Spleen (tissue), 7 donors: ENCODE results near the gene OTOG.

Source experiments
- CTCF ChIP-seq, 11 experiments: fragments of 200-600 bp in 7 of 11; fragments of 450-650 bp in 4 of 11; sonication (generic) in 4 of 11; IDR thresholded peaks in 8 of 11; conservative IDR thresholded peaks in 3 of 11; 1 replicate in 7 of 11; 2 replicates in 4 of 11; pipeline versions ENCODE4 v1.4.0 to v1.8.0; 2016 to 2021; ENCODE audit warnings: antibody characterized with exemption in 11 of 11, inconsistent platforms in 4 of 11, mild to moderate bottlenecking in 1 of 11
- POLR2A ChIP-seq, 3 donors: fragments of 450-650 bp; IDR thresholded peaks; one replicate each; pipeline ENCODE4 v1.5.1; 2017; ENCODE audit warnings: antibody characterized with exemption in 3 of 3, mild to moderate bottlenecking in 1 of 3
- POLR2AphosphoS5 ChIP-seq, 3 donors: sonication (generic); formaldehyde crosslinking; IDR thresholded peaks; one replicate each; pipeline ENCODE4 v1.5.1; 2017; ENCODE audit warnings: antibody characterized with exemption in 3 of 3
- donor health status: DM: no; HTN: no; CAD: no; lungs with moderate emphysema.
- donor health status: DM: no; HTN: no; CAD: no.
- donor health status: DM: no; HTN: no; CAD: no.

- no peak for TF ChIP-seq CTCF (IDR thresholded peaks at IDR 0.05 in 8 of 11, conservative IDR thresholded peaks at IDR 0.05 in 3 of 11)
- no peak for TF ChIP-seq POLR2A (IDR thresholded peaks at IDR 0.05)
- no peak for TF ChIP-seq POLR2AphosphoS5 (IDR thresholded peaks at IDR 0.05)
Observed at GRCh38 chr11:17541330-17541885, 5.7 kb upstream of the OTOG start.
